ENCODE measurements around the gene DNAJC1. TPM values are rescaled to one million over a fixed set of nuclear protein-coding genes. Genes with fewer than 3 reads are reported as not detected.

The DNAJC1 gene
- total RNA-seq, 3 donors from 2014 or later = 63.7 to 93.0 (median 92.1) TPM

DNA sequence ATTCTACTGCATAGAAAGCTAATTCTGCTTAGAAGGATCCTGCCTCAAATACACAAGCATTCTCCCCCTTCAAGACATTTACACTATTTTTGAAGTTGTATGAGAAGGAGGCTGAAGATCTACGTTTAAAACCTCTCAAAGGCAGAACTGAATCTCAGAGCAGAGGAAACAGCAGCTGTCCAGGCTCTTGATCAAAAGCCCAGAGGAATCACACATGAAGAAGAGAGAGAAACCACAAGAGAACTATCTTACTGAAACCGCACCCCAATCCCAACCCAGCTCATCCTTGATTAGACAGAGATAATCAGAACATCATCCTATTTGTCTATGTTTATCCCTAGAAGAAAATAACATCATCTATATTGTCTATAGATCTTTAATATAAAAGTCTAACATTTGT is 2.2 kb upstream of the DNAJC1 start:
- Histone ChIP-seq H3K27me3 (no peaks in the 10 kb centered on the region), H3K9me3 (no peaks in the 10 kb centered on the region), H3K27ac (no peak overlapping the region), H3K4me1 (no peaks in the 10 kb centered on the region), H3K4me3 (no peak overlapping the region), H3K36me3 (no peaks in the 10 kb centered on the region)
- TF ChIP-seq POLR2AphosphoS5 (IDR thresholded peaks at IDR 0.05) (no peak), CTCF (IDR thresholded peaks at IDR 0.05) (no peak), POLR2A (IDR thresholded peaks at IDR 0.05) (no peak)
- no peak for DNase-seq (ENCODE audit: low spot score in 2 of 2)
- intact Hi-C loops (cut with DNase I; ENCODE audit: low total_unique reads) = loop anchor here (10.0 kb wide), 1 partner anchor 511 kb away; no protein-coding TSS in a partner anchor

DNA sequence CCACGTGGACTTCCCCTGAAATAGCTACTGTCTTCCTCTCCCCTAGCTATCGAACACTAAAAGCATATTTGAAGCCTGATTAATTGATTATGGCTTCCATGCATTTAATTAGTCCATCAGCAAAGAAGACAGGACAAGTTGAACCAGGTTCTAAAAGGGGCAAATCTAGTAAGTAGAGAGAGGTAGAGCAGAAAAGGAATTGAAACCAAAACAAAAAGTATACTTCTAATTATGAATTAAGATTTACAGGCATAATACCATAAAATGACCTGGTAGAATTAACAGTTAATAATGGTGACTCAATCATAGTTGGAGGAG is 393 bp upstream of the DNAJC1 start:
- peak overlapping the region; percentile 95 to 96 for H3K27ac ChIP-seq
- H3K4me1 ChIP-seq = no peaks in the 10 kb centered on the region
- H3K36me3 ChIP-seq = no peaks in the 10 kb centered on the region
- intact Hi-C loops (cut with DNase I; ENCODE audit: low total_unique reads) = loop anchor here (10.0 kb wide), 1 partner anchor 509 kb away; no protein-coding TSS in a partner anchor
- H3K4me3 ChIP-seq = peak overlapping the region; percentile 67 to 74 (median 72)
- no peak for TF ChIP-seq CTCF (IDR thresholded peaks at IDR 0.05)
- no peak for TF ChIP-seq POLR2A (IDR thresholded peaks at IDR 0.05)
- TF ChIP-seq POLR2AphosphoS5 (IDR thresholded peaks at IDR 0.05) = no peak
- no peak for DNase-seq (ENCODE audit: low spot score in 2 of 2)
- no peaks in the 10 kb centered on the region for H3K27me3 ChIP-seq
- no peaks in the 10 kb centered on the region for H3K9me3 ChIP-seq

DNA sequence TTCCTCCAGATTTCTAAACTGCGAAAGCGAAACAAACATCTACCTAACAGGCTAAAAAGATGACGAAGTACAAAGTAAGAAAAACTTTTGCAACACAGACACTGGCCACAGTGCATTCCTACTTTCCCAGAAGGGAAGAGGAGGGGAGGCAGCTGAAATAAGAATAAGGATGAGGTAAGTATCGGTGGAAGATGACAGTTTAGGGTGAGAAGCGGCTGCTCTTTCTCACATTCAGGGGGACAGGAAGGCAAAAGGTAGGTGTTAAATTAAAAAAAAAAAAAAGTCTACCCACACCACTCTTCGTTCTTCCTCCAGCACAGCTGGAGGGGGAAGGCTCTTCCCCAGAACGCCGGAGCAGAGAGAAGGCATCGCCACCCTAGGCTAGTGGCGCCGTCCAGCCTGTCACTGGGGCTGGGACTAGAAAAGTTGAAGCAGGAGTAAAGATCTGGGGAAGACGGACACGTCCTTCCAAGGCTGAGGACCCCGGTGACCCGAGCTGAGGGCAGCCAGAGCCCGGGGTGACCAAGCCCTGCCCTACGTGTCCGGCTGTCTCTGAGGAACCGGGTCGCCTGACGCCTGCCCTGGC is 846 bp downstream of the DNAJC1 start:
- no peaks in the 10 kb centered on the region for H3K9me3 ChIP-seq
- H3K4me1 ChIP-seq = no peaks in the 10 kb centered on the region
- peak overlapping the region; percentile 95 to 96 for H3K27ac ChIP-seq
- no peak for DNase-seq (ENCODE audit: low spot score in 2 of 2)
- no peaks in the 10 kb centered on the region for H3K36me3 ChIP-seq
- no peaks in the 10 kb centered on the region for H3K27me3 ChIP-seq
- peak overlapping the region; percentile 67 to 74 (median 72) for H3K4me3 ChIP-seq
- intact Hi-C loops (cut with DNase I; ENCODE audit: low total_unique reads) = loop anchor here (10.0 kb wide), 1 partner anchor 508 kb away; no protein-coding TSS in a partner anchor
- TF ChIP-seq CTCF (IDR thresholded peaks at IDR 0.05) (no peak), POLR2A (IDR thresholded peaks at IDR 0.05) (no peak), POLR2AphosphoS5 (IDR thresholded peaks at IDR 0.05) (no peak)

GRCh38 chr10:21995557-21995956 is 8.0 kb downstream of the DNAJC1 start:
- no peak overlapping the region for H3K27ac ChIP-seq
- H3K27me3 ChIP-seq = no peaks in the 10 kb centered on the region
- no peaks in the 10 kb centered on the region for H3K36me3 ChIP-seq
- no peak for DNase-seq (ENCODE audit: low spot score in 2 of 2)
- H3K4me1 ChIP-seq = no peaks in the 10 kb centered on the region
- no peak overlapping the region for H3K4me3 ChIP-seq
- H3K9me3 ChIP-seq = no peaks in the 10 kb centered on the region
- TF ChIP-seq POLR2A (IDR thresholded peaks at IDR 0.05) = no peak
- no peak for TF ChIP-seq POLR2AphosphoS5 (IDR thresholded peaks at IDR 0.05)
- no peak for TF ChIP-seq CTCF (IDR thresholded peaks at IDR 0.05)
- intact Hi-C loops (cut with DNase I; ENCODE audit: low total_unique reads) = no loop called here

DNA sequence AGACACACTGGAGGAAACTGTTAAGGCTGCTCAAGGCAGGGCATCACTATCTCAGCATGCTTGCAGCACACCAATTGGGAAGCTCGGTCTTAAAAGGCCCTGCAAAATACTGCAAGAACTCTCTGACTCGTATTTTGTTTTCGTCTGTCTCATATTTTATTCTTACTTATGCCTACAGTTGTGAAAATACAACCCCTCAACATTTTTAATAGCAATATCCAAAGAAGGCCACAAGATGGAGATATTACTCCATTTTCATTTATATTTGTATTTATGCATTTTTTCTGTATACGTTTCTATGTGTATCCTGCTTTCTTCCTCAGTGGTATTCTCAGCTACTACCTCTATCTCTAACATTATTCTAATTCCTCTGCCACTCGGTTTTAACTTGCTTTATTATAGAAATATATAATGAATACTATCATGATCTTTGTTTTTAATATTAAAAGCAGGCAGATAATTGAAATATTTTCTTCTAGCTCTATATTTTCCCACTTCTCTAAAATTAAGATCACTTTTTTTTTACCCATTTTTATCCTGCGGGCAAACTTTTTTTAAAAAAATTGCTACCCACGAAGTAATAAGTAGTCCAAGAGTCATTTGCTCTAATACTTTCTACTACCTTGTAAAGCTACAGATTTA is 10.0 kb downstream of the DNAJC1 start:
- no peak overlapping the region for H3K4me3 ChIP-seq
- H3K9me3 ChIP-seq = no peaks in the 10 kb centered on the region
- intact Hi-C loops (cut with DNase I; ENCODE audit: low total_unique reads) = no loop called here

More for the DNA sequence above, 10.0 kb downstream of the DNAJC1 start:
- H3K27me3 ChIP-seq = no peaks in the 10 kb centered on the region
- H3K4me1 ChIP-seq = no peaks in the 10 kb centered on the region
- no peak for TF ChIP-seq POLR2AphosphoS5 (IDR thresholded peaks at IDR 0.05)
- peak in 2 of 3 donors; percentile 52 to 53 for TF ChIP-seq CTCF (IDR thresholded peaks at IDR 0.05)
- DNase-seq (ENCODE audit: low spot score in 2 of 2) = no peak
- no peaks in the 10 kb centered on the region for H3K36me3 ChIP-seq
- H3K27ac ChIP-seq = no peak overlapping the region
